Endodermal cell (in vitro differentiated cells): ENCODE data around the gene IL18. TPM values are rescaled to one million over a fixed set of nuclear protein-coding genes. Genes with fewer than 3 reads are reported as not detected.

Experiments used
- DNase-seq: peaks from one replicate; pipeline ENCODE4 v3.0.0-alpha.2; 2017
- H3K27ac ChIP-seq: 2 replicates; pipeline ENCODE4 v1.5.1; 2013; ENCODE audit warnings: mild to moderate bottlenecking, low read depth, low read length, moderate library complexity
- H3K27me3 ChIP-seq: 2 replicates; pipeline ENCODE4 v1.6.1; 2013; ENCODE audit warnings: mild to moderate bottlenecking, low read length, moderate library complexity; ENCODE audit not compliant: insufficient read depth, control insufficient read depth, poor library complexity, severe bottlenecking
- H3K36me3 ChIP-seq: 2 replicates; pipeline ENCODE4 v1.7.0; 2013; ENCODE audit warnings: mild to moderate bottlenecking, low read length, moderate library complexity; ENCODE audit not compliant: control insufficient read depth, insufficient read depth
- H3K4me1 ChIP-seq: one replicate; pipeline ENCODE4 v1.7.0; 2013; ENCODE audit warnings: low read length; ENCODE audit not compliant: control insufficient read depth, insufficient read depth
- H3K4me3 ChIP-seq: 2 replicates; pipeline ENCODE4 v1.5.1; 2013; ENCODE audit warnings: mild to moderate bottlenecking, low read length, moderate library complexity
- H3K9ac ChIP-seq: 2 replicates; pipeline ENCODE4 v1.6.1; 2013; ENCODE audit warnings: mild to moderate bottlenecking, low read length, moderate library complexity; ENCODE audit not compliant: poor library complexity, severe bottlenecking; ENCODE audit errors: extremely low read depth
- H3K9me3 ChIP-seq: 2 replicates; pipeline ENCODE4 v1.6.1; 2013; ENCODE audit warnings: mild to moderate bottlenecking, low read length, moderate library complexity; ENCODE audit not compliant: control insufficient read depth
- H3K27ac Mint-ChIP-seq: 2 replicates; pipeline ENCODE4 v1.8.0; 2020; ENCODE audit warnings: mixed read lengths
- H3K27me3 Mint-ChIP-seq: 2 replicates; pipeline ENCODE4 v1.8.0; 2021; ENCODE audit warnings: mild to moderate bottlenecking, mixed read lengths; ENCODE audit not compliant: insufficient read depth
- H3K36me3 Mint-ChIP-seq: 2 replicates; pipeline ENCODE4 v1.8.0; 2020; ENCODE audit warnings: low read depth, mixed read lengths
- H3K4me1 Mint-ChIP-seq: 2 replicates; pipeline ENCODE4 v1.8.0; 2020; ENCODE audit warnings: mixed read lengths
- H3K4me3 Mint-ChIP-seq: 2 replicates; pipeline ENCODE4 v1.8.0; 2020; ENCODE audit warnings: mild to moderate bottlenecking, moderate library complexity, mixed read lengths
- H3K9me3 Mint-ChIP-seq: 2 replicates; pipeline ENCODE4 v1.8.0; 2020; ENCODE audit warnings: mild to moderate bottlenecking, mixed read lengths
- CTCF ChIP-seq: fragments of 200-600 bp; sonication (generic); conservative IDR thresholded peaks from 2 replicates; pipeline ENCODE4 v1.5.0; 2021; ENCODE audit warnings: antibody characterized with exemption, mild to moderate bottlenecking
- WGBS, 2 experiments: methylation state at CpG; one replicate each; pipeline versions ENCODE4 v1.1.5 to v1.1.7; 2013; ENCODE audit warnings: missing lambda C conversion rate in 2 of 2, mixed read lengths in 1 of 2; ENCODE audit not compliant: insufficient coverage in 1 of 2, insufficient read length in 1 of 2; 5-methylcytosine and 5-hydroxymethylcytosine counted together
- total RNA-seq, 2 donors: library from RNA; stranded (reverse); fragmentation: NEBNext Ultra II Directional in 1 of 2; extraction: Animal tissue kit (Norgen Biotek cat#: 25700) in 1 of 2; gene quantifications; 2 replicates in 1 of 2; 3 replicates in 1 of 2; pipeline ENCODE4 v1.2.1, GENCODE V29; 2021

Gene IL18
- total RNA-seq, 2 donors from 2014 or later = 1.00 TPM; not detected in 1

- Histone ChIP-seq H3K4me3 (no peak overlapping the region), H3K27me3 (no peaks in the 10 kb centered on the region), H3K9ac (no peak overlapping the region), H3K27ac (no peak overlapping the region), H3K9me3 (no peaks in the 10 kb centered on the region), H3K36me3 (no peaks in the 10 kb centered on the region), H3K4me1 (no peaks in the 10 kb centered on the region)
- no peak for DNase-seq
- Mint-ChIP-seq H3K36me3 (no peaks in the 10 kb centered on the region), H3K27me3 (no peaks in the 10 kb centered on the region), H3K27ac (no peak overlapping the region), H3K4me3 (no peak overlapping the region), H3K4me1 (no peaks in the 10 kb centered on the region), H3K9me3 (no peaks in the 10 kb centered on the region)
- 99 to 100% methylated on average over 1 to 2 of the region's 2 CpGs for WGBS, 2 experiments
- TF ChIP-seq CTCF = no peak
Observed at GRCh38 chr11:112114460-112114859, 49.4 kb downstream of the IL18 start.

- TF ChIP-seq CTCF = peak; percentile 84
- Mint-ChIP-seq H3K27me3 (no peaks in the 10 kb centered on the region), H3K36me3 (no peaks in the 10 kb centered on the region), H3K4me3 (no peak overlapping the region), H3K4me1 (no peaks in the 10 kb centered on the region), H3K27ac (no peak overlapping the region), H3K9me3 (no peaks in the 10 kb centered on the region)
- Histone ChIP-seq H3K36me3 (no peaks in the 10 kb centered on the region), H3K27me3 (no peaks in the 10 kb centered on the region), H3K27ac (no peak overlapping the region), H3K4me3 (no peak overlapping the region), H3K9ac (no peak overlapping the region), H3K9me3 (no peaks in the 10 kb centered on the region), H3K4me1 (no peaks in the 10 kb centered on the region)
- WGBS, 2 experiments = 72 to 75% methylated on average over 4 to 6 of the region's 6 CpGs
- no peak for DNase-seq
Observed at GRCh38 chr11:112113539-112114457, 50.1 kb downstream of the IL18 start.

- H3K27ac ChIP-seq = no peak overlapping the region
- H3K4me1 Mint-ChIP-seq = no peaks in the 10 kb centered on the region
- H3K27me3 Mint-ChIP-seq = no peaks in the 10 kb centered on the region
- no peak overlapping the region for H3K4me3 ChIP-seq
- H3K36me3 ChIP-seq = no peaks in the 10 kb centered on the region
- H3K4me1 ChIP-seq = no peaks in the 10 kb centered on the region
- no peak for DNase-seq
- no peak overlapping the region for H3K9ac ChIP-seq
- H3K36me3 Mint-ChIP-seq = no peaks in the 10 kb centered on the region
- 93 to 94% methylated on average over 6 to 8 of the region's 8 CpGs for WGBS, 2 experiments
- H3K9me3 Mint-ChIP-seq = no peaks in the 10 kb centered on the region
- H3K4me3 Mint-ChIP-seq = no peak overlapping the region
- TF ChIP-seq CTCF = no peak
- no peaks in the 10 kb centered on the region for H3K9me3 ChIP-seq
- no peak overlapping the region for H3K27ac Mint-ChIP-seq
- H3K27me3 ChIP-seq = no peaks in the 10 kb centered on the region
Observed at GRCh38 chr11:112106070-112106469, 57.8 kb downstream of the IL18 start.
